HG02571 (cell line): Measurements from ENCODE around the gene EBPL.

Experiments
- ATAC-seq: cut with Tn5 transposase; IDR thresholded peaks from one replicate; pipeline ENCODE4 v1.9.1; 2021; ENCODE audit warnings: mild to moderate bottlenecking, moderate library complexity; ENCODE audit not compliant: unreplicated experiment

Gene EBPL

GRCh38 chr13:49676581-49677298 lies 14.5 kb downstream of the EBPL start:
- ATAC-seq: no peak

- ATAC-seq: no peak
Measured at GRCh38 chr13:49670828-49671227, 20.5 kb downstream of the EBPL start.

- no peak for ATAC-seq
Measured at GRCh38 chr13:49669735-49670309, 21.5 kb downstream of the EBPL start.

GRCh38 chr13:49667773-49668172 lies 23.5 kb downstream of the EBPL start:
- ATAC-seq: no peak

- ATAC-seq: no peak
Measured at GRCh38 chr13:49664606-49665005, 26.7 kb downstream of the EBPL start.

- ATAC-seq: no peak
Measured at GRCh38 chr13:49657241-49657641, 34.0 kb downstream of the EBPL start.

GRCh38 chr13:49655906-49656305 lies 35.4 kb downstream of the EBPL start:
- ATAC-seq: no peak

- ATAC-seq: no peak
Measured at GRCh38 chr13:49654011-49654410, 37.3 kb downstream of the EBPL start.

GRCh38 chr13:49653478-49653877 lies 37.8 kb downstream of the EBPL start:
- no peak for ATAC-seq

GRCh38 chr13:49652355-49653305 lies 38.7 kb downstream of the EBPL start:
- no peak for ATAC-seq

- ATAC-seq: no peak
Measured at GRCh38 chr13:49651570-49652354, 39.5 kb downstream of the EBPL start.

- ATAC-seq: no peak
Measured at GRCh38 chr13:49649963-49650312, 41.3 kb downstream of the EBPL start.

- ATAC-seq: no peak
Measured at GRCh38 chr13:49649244-49649962, 41.9 kb downstream of the EBPL start.

GRCh38 chr13:49646688-49647087 lies 44.6 kb downstream of the EBPL start:
- no peak for ATAC-seq

GRCh38 chr13:49645451-49645850 lies 45.8 kb downstream of the EBPL start:
- no peak for ATAC-seq

- ATAC-seq: no peak
Measured at GRCh38 chr13:49643035-49643646, 48.1 kb downstream of the EBPL start.

- ATAC-seq: no peak
Measured at GRCh38 chr13:49641801-49642291, 49.4 kb downstream of the EBPL start.

GRCh38 chr13:49638744-49639072 lies 52.6 kb downstream of the EBPL start:
- no peak for ATAC-seq

GRCh38 chr13:49638030-49638743 lies 53.1 kb downstream of the EBPL start:
- no peak for ATAC-seq
